H1 (cell line): ENCODE measurements around the gene ADD3. TPM values are rescaled to one million over a fixed set of nuclear protein-coding genes. Genes with fewer than 3 reads are reported as not detected.

Experiments used
- ASH2L ChIP-seq: fragments of 200-600, 300-600 bp; sonication (generic); IDR thresholded peaks from one replicate; pipeline ENCODE4 v1.7.1; 2017; ENCODE audit warnings: low read length
- ATF3 ChIP-seq: IDR thresholded peaks from 2 replicates; pipeline ENCODE4 v1.6.1; 2011; ENCODE audit warnings: low read depth, mild to moderate bottlenecking, low read length; ENCODE audit not compliant: insufficient read depth
- BRCA1 ChIP-seq: IDR thresholded peaks from 2 replicates; pipeline ENCODE4 v1.6.1; 2012; ENCODE audit warnings: low read depth, low read length, improper control_type of control experiment
- CBX8 ChIP-seq: fragments of 300-800, 300-1000 bp; sonication (generic); IDR thresholded peaks from 2 replicates; pipeline ENCODE4 v1.7.1; 2016; ENCODE audit warnings: low read depth, low read length, borderline replicate concordance
- CHD1 ChIP-seq: IDR thresholded peaks from 2 replicates; pipeline ENCODE4 v1.6.1; 2012; ENCODE audit warnings: low read depth, low read length, improper control_type of control experiment
- CHD2 ChIP-seq: IDR thresholded peaks from 2 replicates; pipeline ENCODE4 v1.6.1; 2012; ENCODE audit warnings: low read length, improper control_type of control experiment
- CTBP2 ChIP-seq: IDR thresholded peaks from 2 replicates; pipeline ENCODE4 v1.7.0; 2011; ENCODE audit warnings: borderline replicate concordance, mild to moderate bottlenecking, moderate library complexity, mixed read lengths, low read length; ENCODE audit not compliant: insufficient read depth, insufficient read length
- CTCF ChIP-seq, 3 experiments: IDR thresholded peaks; 1 replicate in 2 of 3; 2 replicates in 1 of 3; pipeline versions ENCODE4 v1.5.1 to v1.6.1; 2011; ENCODE audit warnings: low read length in 3 of 3, mild to moderate bottlenecking in 3 of 3, inconsistent platforms in 2 of 3, low read depth in 1 of 3, moderate library complexity in 1 of 3; ENCODE audit not compliant: insufficient read depth in 1 of 3; ENCODE audit errors: control extremely low read depth in 1 of 3
- EP300 ChIP-seq, 2 experiments: IDR thresholded peaks; 1 replicate in 1 of 2; 2 replicates in 1 of 2; pipeline ENCODE4 v1.6.1; 2011 to 2012; ENCODE audit warnings: low read depth in 2 of 2, low read length in 2 of 2, mild to moderate bottlenecking in 2 of 2, borderline replicate concordance in 1 of 2, inconsistent platforms in 1 of 2, moderate library complexity in 1 of 2
- KDM4A ChIP-seq: IDR thresholded peaks from one replicate; pipeline ENCODE4 v1.7.1; 2012; ENCODE audit warnings: low read depth, mild to moderate bottlenecking, moderate library complexity, low read length, inconsistent platforms; ENCODE audit not compliant: severe bottlenecking
- KDM5A ChIP-seq: fragments of 200-600 bp; IDR thresholded peaks from 2 replicates; pipeline ENCODE4 v1.7.1; 2012; ENCODE audit warnings: mild to moderate bottlenecking, low read length, inconsistent platforms, mixed read lengths
- NANOG ChIP-seq: IDR thresholded peaks from 2 replicates; pipeline ENCODE4 v1.6.1; 2011; ENCODE audit warnings: low read length, low read depth, mild to moderate bottlenecking, inconsistent platforms; ENCODE audit not compliant: insufficient read depth, poor library complexity, severe bottlenecking
- POLR2A ChIP-seq, 2 experiments: IDR thresholded peaks; 1 replicate in 1 of 2; 2 replicates in 1 of 2; pipeline ENCODE4 v1.6.1; 2011; ENCODE audit warnings: low read depth in 2 of 2, low read length in 2 of 2, mild to moderate bottlenecking in 2 of 2; ENCODE audit errors: control extremely low read depth in 1 of 2
- POLR2AphosphoS5 ChIP-seq: IDR thresholded peaks from 2 replicates; pipeline ENCODE4 v1.6.1; 2011; ENCODE audit warnings: low read depth, low read length
- RBBP5 ChIP-seq: IDR thresholded peaks from 2 replicates; pipeline ENCODE4 v1.7.1; 2012; ENCODE audit warnings: low read depth, mild to moderate bottlenecking, inconsistent platforms, low read length, moderate library complexity, borderline replicate concordance
- RFX5 ChIP-seq: IDR thresholded peaks from 2 replicates; pipeline ENCODE4 v1.6.1; 2011; ENCODE audit warnings: low read depth, low read length, improper control_type of control experiment, borderline replicate concordance
- RXRA ChIP-seq: IDR thresholded peaks from 2 replicates; pipeline ENCODE4 v1.6.1; 2011; ENCODE audit warnings: low read depth, mild to moderate bottlenecking, low read length, moderate library complexity; ENCODE audit not compliant: insufficient read depth
- SAP30 ChIP-seq: fragments of 300-600 bp; sonication (generic); IDR thresholded peaks from 2 replicates; pipeline ENCODE4 v1.7.1; 2012; ENCODE audit warnings: low read length, moderate library complexity, mild to moderate bottlenecking, inconsistent platforms; ENCODE audit not compliant: insufficient read depth, insufficient replicate concordance
- SP2 ChIP-seq: IDR thresholded peaks from 2 replicates; pipeline ENCODE4 v1.6.1; 2012; ENCODE audit warnings: mild to moderate bottlenecking, low read length, inconsistent platforms
- SRF ChIP-seq: IDR thresholded peaks from 2 replicates; pipeline ENCODE4 v1.6.1; 2011; ENCODE audit warnings: mild to moderate bottlenecking, low read depth, low read length, moderate library complexity
- TAF1 ChIP-seq: IDR thresholded peaks from 2 replicates; pipeline ENCODE4 v1.6.1; 2011; ENCODE audit warnings: mild to moderate bottlenecking, low read depth, low read length
- TBP ChIP-seq: IDR thresholded peaks from 2 replicates; pipeline ENCODE4 v1.6.1; 2011; ENCODE audit warnings: low read depth, low read length, improper control_type of control experiment
- polyA plus RNA-seq, 7 experiments: library from polyadenylated mRNA; depleted of rRNA in 3 of 7; stranded (reverse) in 5 of 7; unstranded in 2 of 7; fragments of >200 nt in 5 of 7; fragments of 200-250 nt in 2 of 7; gene quantifications; 1 replicate in 5 of 7; 2 replicates in 1 of 7; 4 replicates in 1 of 7; pipeline versions ENCODE4 v1.2.1 to v1.2.3, GENCODE V29; 2011 to 2013; ENCODE audit warnings: missing spikeins in 2 of 7, mixed read lengths in 2 of 7
- total RNA-seq: library from RNA; stranded (reverse); fragmentation: NEBNext Ultra II Directional; extraction: Animal tissue kit (Norgen Biotek cat#: 25700); gene quantifications from 2 replicates; pipeline ENCODE4 v1.2.1, GENCODE V29; 2021

Gene ADD3
- total and polyA plus RNA-seq, 2 of the 8 experiments (the other 6 are each of a cell fraction or from before 2014, with no cell fraction given) = 44.7 to 85.6 TPM

GRCh38 chr10:110163192-110163773 is 155.5 kb downstream of the ADD3 start (continued):
- 0 out of 3 replicates have a peak, but pooled peaks of 1 of the 2 experiments have one; percentile 27 for TF ChIP-seq EP300 (IDR thresholded peaks at IDR 0.05; ENCODE audit: borderline replicate concordance in 1 of 2, low read depth in 2 of 2, low read length in 2 of 2)
- TF ChIP-seq SP2 = no peak
- TF ChIP-seq SAP30 = no peak
- no peak for TF ChIP-seq TAF1
- no peak for TF ChIP-seq POLR2A (IDR thresholded peaks at IDR 0.05; ENCODE audit: control extremely low read depth in 1 of 2, low read depth in 2 of 2, low read length in 2 of 2)
- TF ChIP-seq CHD2 = no peak
- TF ChIP-seq KDM5A = no peak
- no peak for TF ChIP-seq ATF3
- no peak for TF ChIP-seq ASH2L
- no peak for TF ChIP-seq CTBP2
- TF ChIP-seq SRF = no peak
- TF ChIP-seq CHD1 = no peak
- TF ChIP-seq TBP = no peak
- TF ChIP-seq RFX5 = no peak
- TF ChIP-seq POLR2AphosphoS5 = no peak
- TF ChIP-seq NANOG = peak; percentile 79
- TF ChIP-seq KDM4A = no peak
- TF ChIP-seq RBBP5 = no peak
- no peak for TF ChIP-seq RXRA
- TF ChIP-seq CTCF (IDR thresholded peaks at IDR 0.05; ENCODE audit: control extremely low read depth in 1 of 3, insufficient read depth in 1 of 3, low read depth in 1 of 3, low read length in 3 of 3) = no peak
- no peak for TF ChIP-seq BRCA1
- TF ChIP-seq CBX8 = no peak
